Pancreas (tissue), 10 donors: ENCODE results near the gene OTOP2. TPM values are rescaled to one million over a fixed set of nuclear protein-coding genes. Genes with fewer than 3 reads are reported as not detected.

ENCODE experiments used
- ATAC-seq, 4 donors: fragments of 200-7000 bp; cut with Tn5 transposase; one replicate each; pipeline versions ENCODE4 v1.8.0 to v1.9.1; 2020; ENCODE audit warnings: mild to moderate bottlenecking in 4 of 4, moderate library complexity in 4 of 4
- DNase-seq, 6 donors: peaks; one replicate each; pipeline ENCODE4 v3.0.0-alpha.2; 2020
- FAIRE-seq: peaks from 2 replicates; lab custom pipeline; 2012; peaks lifted over from hg19 to GRCh38; lab: Jason Lieb, UNC
- H3K27ac ChIP-seq, 4 donors: fragments of 200-600 bp; sonication (generic); 1 replicate in 3 of 4; 2 replicates in 1 of 4; pipeline versions ENCODE4 v1.5.0 to v1.8.0; 2020
- H3K27me3 ChIP-seq, 4 donors: fragments of 200-600 bp; one replicate each; pipeline ENCODE4 v1.8.0; 2021
- H3K36me3 ChIP-seq, 3 donors: fragments of 200-600 bp; sonication (generic) in 1 of 3; one replicate each; pipeline versions ENCODE4 v1.5.0 to v1.8.0; 2020 to 2021
- H3K4me1 ChIP-seq, 3 donors: fragments of 200-600 bp; one replicate each; pipeline ENCODE4 v1.8.0; 2021
- H3K4me3 ChIP-seq, 4 donors: fragments of 200-600 bp; sonication (generic) in 2 of 4; one replicate each; pipeline versions ENCODE4 v1.5.0 to v1.8.0; 2020 to 2021
- H3K9me3 ChIP-seq, 4 donors: fragments of 200-600 bp; one replicate each; pipeline ENCODE4 v1.8.0; 2021
- WGBS, 2 donors: extraction: QIAGEN DNeasy Blood & Tissue Kit; methylation state at CpG; one replicate each; pipeline ENCODE4 v1.1.7; 2013; 5-methylcytosine and 5-hydroxymethylcytosine counted together
- intact Hi-C, 3 donors: fragments of 100-400 bp; cut with DNase I; formaldehyde crosslinking; loops; one replicate each; pipeline versions ENCODE4 v1.11.1 to v1.14.2; 2022
- polyA plus RNA-seq, 2 donors: library from polyadenylated mRNA; stranded (reverse); fragments of 200-250 nt; gene quantifications; one replicate each; pipeline ENCODE4 v1.2.3, GENCODE V29; 2013
- total RNA-seq, 6 donors: library from RNA; stranded (reverse); fragmentation: NEBNext Ultra II Directional in 4 of 6; extraction: Animal tissue kit (Norgen Biotek cat#: 25700) in 4 of 6; gene quantifications; one replicate each; pipeline versions ENCODE4 v1.2.1 to v1.2.4, GENCODE V29; 2021 to 2023
- TF ChIP-seq, protein P1 (sequence below), 4 donors: fragments of 200-600 bp; sonication (generic) in 3 of 4; IDR thresholded peaks; one replicate each; pipeline versions ENCODE4 v1.5.0 to v1.8.0; 2021; ENCODE audit warnings: antibody characterized with exemption in 4 of 4
- donor health status: healthy with polysubstance abuse.
- donor health status: DM: no; HTN: no; CAD: no; lungs with moderate emphysema.
- donor health status: DM: no; HTN: no; CAD: no.
- donor health status: control.
- donor health status: control.
- donor health status: Bipolar disorder and iron deficiency.
- donor health status: DM: yes; HTN: yes; CAD: no.
- donor health status: DM: no; HTN: no; CAD: no.
- donor health status: DM: no; HTN: no; CAD: no.
- donor health status: DM: yes; HTN: yes; CAD: no.

The OTOP2 gene
- total and polyA plus RNA-seq, 8 donors = not detected

DNA sequence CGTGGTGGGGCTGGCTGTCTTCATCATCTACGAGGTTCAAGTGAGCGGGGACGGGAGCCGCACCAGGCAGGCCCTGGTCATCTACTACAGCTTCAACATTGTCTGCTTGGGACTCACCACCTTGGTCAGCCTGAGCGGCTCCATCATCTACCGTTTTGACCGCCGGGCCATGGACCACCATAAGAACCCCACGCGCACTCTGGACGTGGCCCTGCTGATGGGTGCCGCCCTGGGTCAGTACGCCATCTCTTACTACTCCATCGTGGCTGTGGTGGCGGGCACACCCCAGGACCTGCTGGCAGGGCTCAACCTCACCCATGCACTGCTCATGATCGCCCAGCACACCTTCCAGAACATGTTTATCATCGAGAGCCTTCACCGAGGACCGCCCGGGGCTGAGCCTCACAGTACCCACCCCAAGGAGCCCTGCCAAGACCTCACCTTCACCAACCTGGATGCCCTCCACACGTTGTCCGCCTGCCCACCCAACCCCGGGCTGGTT, 6.5 kb downstream of the OTOP2 start:
- H3K4me1 ChIP-seq = no peaks in the 10 kb centered on the region
- DNase-seq (no peak), FAIRE-seq (no peak), ATAC-seq (no peak)
- no peak overlapping the region for H3K4me3 ChIP-seq
- TF ChIP-seq, protein P1, sequence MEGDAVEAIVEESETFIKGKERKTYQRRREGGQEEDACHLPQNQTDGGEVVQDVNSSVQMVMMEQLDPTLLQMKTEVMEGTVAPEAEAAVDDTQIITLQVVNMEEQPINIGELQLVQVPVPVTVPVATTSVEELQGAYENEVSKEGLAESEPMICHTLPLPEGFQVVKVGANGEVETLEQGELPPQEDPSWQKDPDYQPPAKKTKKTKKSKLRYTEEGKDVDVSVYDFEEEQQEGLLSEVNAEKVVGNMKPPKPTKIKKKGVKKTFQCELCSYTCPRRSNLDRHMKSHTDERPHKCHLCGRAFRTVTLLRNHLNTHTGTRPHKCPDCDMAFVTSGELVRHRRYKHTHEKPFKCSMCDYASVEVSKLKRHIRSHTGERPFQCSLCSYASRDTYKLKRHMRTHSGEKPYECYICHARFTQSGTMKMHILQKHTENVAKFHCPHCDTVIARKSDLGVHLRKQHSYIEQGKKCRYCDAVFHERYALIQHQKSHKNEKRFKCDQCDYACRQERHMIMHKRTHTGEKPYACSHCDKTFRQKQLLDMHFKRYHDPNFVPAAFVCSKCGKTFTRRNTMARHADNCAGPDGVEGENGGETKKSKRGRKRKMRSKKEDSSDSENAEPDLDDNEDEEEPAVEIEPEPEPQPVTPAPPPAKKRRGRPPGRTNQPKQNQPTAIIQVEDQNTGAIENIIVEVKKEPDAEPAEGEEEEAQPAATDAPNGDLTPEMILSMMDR (IDR thresholded peaks at IDR 0.05) = no peak
- H3K36me3 ChIP-seq = no peaks in the 10 kb centered on the region
- peaks cover 0 to 3% (median 0%) of the 10 kb centered on the region in 4 donors for H3K27me3 ChIP-seq
- H3K27ac ChIP-seq = no peak overlapping the region
- no peaks in the 10 kb centered on the region for H3K9me3 ChIP-seq
- 78 to 88% methylated on average over 24 of the region's 24 CpGs for WGBS, 2 donors
- intact Hi-C loops = no loop called here

DNA sequence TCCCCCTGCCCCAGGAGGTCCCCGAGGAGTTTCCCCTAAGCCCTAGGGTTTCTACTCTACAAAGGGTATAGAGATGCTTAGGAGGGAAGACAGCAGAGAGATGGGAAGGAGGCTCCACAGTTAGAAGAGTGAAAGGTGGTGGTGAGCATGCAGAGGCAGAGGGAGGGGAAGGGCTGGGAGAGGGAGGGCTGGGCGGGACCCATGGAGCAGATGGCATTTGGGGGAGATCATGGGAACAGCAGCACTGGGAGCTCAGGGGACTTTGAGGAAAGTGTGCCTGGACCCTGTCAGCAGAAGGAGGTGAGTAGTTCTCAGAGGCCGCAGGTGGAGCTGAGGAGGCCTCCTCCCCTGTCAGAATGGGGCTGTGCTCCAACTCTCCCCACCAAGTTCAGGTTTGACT, 11.0 kb downstream of the OTOP2 start:
- TF ChIP-seq, protein P1 (IDR thresholded peaks at IDR 0.05) = no peak

DNA sequence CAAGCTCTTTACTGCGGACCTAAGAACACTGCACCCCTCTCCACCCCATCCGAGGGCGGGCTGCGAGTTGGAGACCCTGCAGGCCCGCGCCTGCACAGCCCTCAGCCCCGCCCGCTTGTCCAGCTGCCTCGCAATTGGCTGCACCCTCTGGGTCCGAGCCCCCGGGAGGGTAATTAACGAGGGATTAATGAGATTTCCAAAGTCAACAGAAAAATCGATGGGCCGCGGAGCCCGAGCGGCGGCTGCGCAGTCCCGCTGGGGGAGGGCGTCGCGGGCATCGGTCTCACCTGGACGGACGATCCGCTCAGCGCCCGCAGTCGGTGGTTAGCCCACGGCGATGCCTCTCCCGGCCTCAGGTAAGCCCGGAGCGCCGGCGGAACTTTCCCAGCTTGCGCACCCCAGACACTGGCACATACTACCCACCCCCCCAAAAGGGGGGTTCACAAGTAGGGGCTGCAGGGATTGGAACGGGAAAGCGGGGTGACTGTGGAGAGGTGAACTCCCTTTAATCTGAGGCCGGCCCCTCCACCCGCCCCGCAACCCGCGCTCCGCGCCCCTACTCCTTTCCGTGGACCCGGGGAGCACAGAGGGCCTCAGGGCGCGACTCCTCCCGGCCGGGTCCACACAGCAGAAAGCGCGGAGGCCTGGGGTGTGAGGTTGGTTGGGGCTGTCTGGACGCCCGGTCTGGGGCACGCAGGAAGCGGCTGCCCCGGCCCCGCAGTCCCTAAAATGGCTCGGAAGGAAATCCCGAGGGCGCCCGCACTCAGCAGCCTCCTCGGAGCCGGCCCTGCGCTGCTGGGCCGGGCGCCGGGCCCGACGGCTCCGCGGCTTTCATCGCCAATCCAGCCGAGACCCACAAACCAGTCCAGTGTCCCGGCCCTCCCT, 11.8 kb downstream of the OTOP2 start, which contains the start of gene OTOP3:
OTOP3 (plus strand) TSS at position 314 of the 885 bp plus-strand sequence; CDS start at position 338, 24 bp downstream.
- DNase-seq = peak in 1 of 6 donors; percentile 36
- H3K27me3 ChIP-seq = no peaks in the 10 kb centered on the region
- H3K27ac ChIP-seq = no peak within 1 kb of the TSS
- WGBS, 2 donors = 5 to 6% methylated on average over 47 to 78 of the region's 78 CpGs
- FAIRE-seq = no peak
- peak within 1 kb of the TSS in 1 of 4 donors; percentile 18 for H3K4me3 ChIP-seq
- TF ChIP-seq, protein P1 (IDR thresholded peaks at IDR 0.05) = no peak
- no peaks in the 10 kb centered on the region for H3K36me3 ChIP-seq
- intact Hi-C loops = no loop called here
- no peaks in the 10 kb centered on the region for H3K4me1 ChIP-seq
- peak; percentile 66 to 76 (median 72) for ATAC-seq
- no peaks in the 10 kb centered on the region for H3K9me3 ChIP-seq

More for the DNA sequence above, 11.0 kb downstream of the OTOP2 start:
- WGBS, 2 donors = 77 to 87% methylated on average over 3 of the region's 3 CpGs
- ATAC-seq (no peak), FAIRE-seq (no peak), DNase-seq (no peak)
- H3K27me3 ChIP-seq = no peaks in the 10 kb centered on the region
- intact Hi-C loops = no loop called here
- H3K9me3 ChIP-seq = no peaks in the 10 kb centered on the region
- no peaks in the 10 kb centered on the region for H3K36me3 ChIP-seq
- no peak overlapping the region for H3K27ac ChIP-seq
- no peaks in the 10 kb centered on the region for H3K4me1 ChIP-seq
- no peak overlapping the region for H3K4me3 ChIP-seq

DNA sequence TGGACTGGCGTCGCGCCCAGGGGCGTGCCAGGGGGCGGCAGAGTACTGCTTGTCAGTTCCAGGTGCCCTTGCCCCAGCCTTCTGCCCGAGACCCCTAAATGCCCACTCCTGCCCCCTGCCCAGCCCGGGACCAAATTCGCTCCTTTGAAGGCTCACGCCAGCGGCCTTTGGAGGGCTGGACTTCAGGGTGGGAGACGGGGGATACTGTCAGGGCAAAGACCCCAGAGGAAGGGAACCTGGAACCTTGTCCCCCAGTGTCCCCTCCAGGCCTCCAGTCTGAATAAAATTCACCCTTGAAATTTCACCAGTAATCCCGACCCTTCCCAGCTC, 12.4 kb downstream of the OTOP2 start:
- TF ChIP-seq, protein P1 (IDR thresholded peaks at IDR 0.05) = no peak
- Histone ChIP-seq H3K27ac (no peak overlapping the region), H3K27me3 (no peaks in the 10 kb centered on the region), H3K4me3 (no peak overlapping the region), H3K9me3 (no peaks in the 10 kb centered on the region), H3K4me1 (no peaks in the 10 kb centered on the region), H3K36me3 (no peaks in the 10 kb centered on the region)
- DNase-seq (peak in 1 of 6 donors; percentile 21), FAIRE-seq (no peak), ATAC-seq (no peak)
- WGBS, 2 donors = 28 to 29% methylated on average over 12 of the region's 12 CpGs
- intact Hi-C loops = no loop called here
